Small intestine (tissue), 7 donors: ENCODE data around the gene ABCA12. TPM values are rescaled to one million over a fixed set of nuclear protein-coding genes. Genes with fewer than 3 reads are reported as not detected.

Experiments used
- DNase-seq, 2 donors: peaks; one replicate each; pipeline versions ENCODE4 v3.0.0 to v3.0.0-alpha.2; 2013
- FAIRE-seq: peaks from 2 replicates; lab custom pipeline; 2012; peaks lifted over from hg19 to GRCh38; lab: Jason Lieb, UNC
- H3K27ac ChIP-seq, 3 donors: one replicate each; pipeline ENCODE4 v1.5.1; 2013; ENCODE audit warnings: low read length in 2 of 3, mild to moderate bottlenecking in 2 of 3, control low read depth in 1 of 3, inconsistent platforms in 1 of 3, low read depth in 1 of 3, moderate library complexity in 1 of 3
- H3K27me3 ChIP-seq, 3 donors: one replicate each; pipeline ENCODE4 v1.6.1; 2013; ENCODE audit warnings: low read length in 3 of 3, inconsistent platforms in 1 of 3; ENCODE audit not compliant: control insufficient read depth in 3 of 3, insufficient read depth in 3 of 3
- H3K36me3 ChIP-seq, 3 donors: one replicate each; pipeline ENCODE4 v1.6.1; 2013; ENCODE audit warnings: low read length in 3 of 3, inconsistent platforms in 1 of 3, low read depth in 1 of 3, mild to moderate bottlenecking in 1 of 3, moderate library complexity in 1 of 3; ENCODE audit not compliant: control insufficient read depth in 3 of 3, insufficient read depth in 2 of 3
- H3K4me1 ChIP-seq, 3 donors: one replicate each; pipeline ENCODE4 v1.6.1; 2013; ENCODE audit warnings: low read length in 2 of 3, inconsistent platforms in 1 of 3, low read depth in 1 of 3, mild to moderate bottlenecking in 1 of 3, moderate library complexity in 1 of 3; ENCODE audit not compliant: control insufficient read depth in 3 of 3, insufficient read depth in 2 of 3
- H3K4me3 ChIP-seq, 3 donors: one replicate each; pipeline ENCODE4 v1.5.1; 2013; ENCODE audit warnings: low read length in 3 of 3, control low read depth in 1 of 3, inconsistent platforms in 1 of 3, low read depth in 1 of 3, mild to moderate bottlenecking in 1 of 3, moderate library complexity in 1 of 3
- H3K9me3 ChIP-seq, 2 donors: one replicate each; pipeline ENCODE4 v1.6.1; 2013; ENCODE audit warnings: low read depth in 1 of 2, low read length in 1 of 2; ENCODE audit not compliant: control insufficient read depth in 2 of 2, insufficient read depth in 1 of 2
- WGBS, 3 donors: extraction: QIAGEN DNeasy Blood & Tissue Kit; methylation state at CpG; one replicate each; pipeline ENCODE4 v1.1.7; 2013; 5-methylcytosine and 5-hydroxymethylcytosine counted together
- polyA plus RNA-seq, 4 donors: library from polyadenylated mRNA; stranded (reverse) in 3 of 4; unstranded in 1 of 4; fragments of 200-250 nt in 3 of 4; fragments of 120-200 nt in 1 of 4; gene quantifications; one replicate each; pipeline versions ENCODE4 v1.2.1 to v1.2.3, GENCODE V29; 2013
- donor health status: healthy with polysubstance abuse.
- donor health status: control.
- donor health status: control.
- donor health status: Bipolar disorder and iron deficiency.
- donor health status: healthy.

Gene ABCA12
- polyA plus RNA-seq, 4 donors = under 0.01 to 0.03 TPM; not detected in 2

DNA sequence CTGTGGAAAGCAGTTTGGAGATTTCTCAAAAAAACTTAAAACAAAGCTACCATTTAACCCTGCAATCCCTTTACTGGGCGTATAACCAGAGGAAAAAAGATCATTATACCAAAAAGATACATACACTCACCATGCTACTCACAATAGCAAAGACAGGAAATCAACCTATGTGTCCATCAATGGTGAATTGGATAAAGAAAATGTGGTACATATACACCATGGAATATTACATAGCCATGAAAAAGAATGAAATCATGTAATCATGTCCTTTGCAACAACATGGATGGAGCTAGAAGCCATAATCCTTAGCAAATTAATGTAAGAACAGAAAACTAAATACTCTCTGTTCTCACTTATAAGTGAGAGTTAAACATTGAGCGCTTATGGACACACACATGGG, 18.6 kb downstream of the ABCA12 start:
- no peak for FAIRE-seq
- whole genome bisulfite sequencing, 3 donors = 88 to 92% (median 89%) methylated on average over 2 of the region's 2 CpGs

DNA sequence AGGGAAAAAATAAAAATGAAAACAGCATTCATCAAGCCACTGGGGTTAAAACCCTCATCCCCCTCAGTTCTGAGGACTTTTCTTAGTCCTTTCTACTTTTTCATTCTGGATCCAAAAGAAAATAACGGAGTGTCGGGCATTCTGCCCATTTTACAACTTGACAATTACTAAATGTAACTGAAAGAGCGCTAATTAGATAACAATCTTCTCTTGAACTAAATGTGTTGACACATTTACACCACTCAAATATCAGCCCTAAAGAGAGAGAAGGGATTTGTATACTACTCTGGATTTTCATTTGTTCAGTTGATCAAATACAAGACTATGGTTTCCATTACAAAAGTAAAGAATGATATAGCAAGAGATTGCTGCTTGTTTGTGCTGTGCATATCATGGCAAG, 27.5 kb downstream of the ABCA12 start:
- Histone ChIP-seq H3K9me3 (no peaks in the 10 kb centered on the region), H3K36me3 (no peaks in the 10 kb centered on the region), H3K4me3 (no peak overlapping the region), H3K4me1 (no peaks in the 10 kb centered on the region), H3K27ac (no peak overlapping the region), H3K27me3 (no peaks in the 10 kb centered on the region)
- DNase-seq = no peak
- no peak for FAIRE-seq
- WGBS, 3 donors = 72 to 78% (median 78%) methylated on average over 3 of the region's 3 CpGs

More for the DNA sequence above, 18.6 kb downstream of the ABCA12 start:
- DNase-seq = no peak
- Histone ChIP-seq H3K36me3 (no peaks in the 10 kb centered on the region), H3K27ac (no peak overlapping the region), H3K9me3 (peaks cover 0 to 3% of the 10 kb centered on the region in 2 donors), H3K27me3 (no peaks in the 10 kb centered on the region), H3K4me3 (no peak overlapping the region), H3K4me1 (no peaks in the 10 kb centered on the region)

DNA sequence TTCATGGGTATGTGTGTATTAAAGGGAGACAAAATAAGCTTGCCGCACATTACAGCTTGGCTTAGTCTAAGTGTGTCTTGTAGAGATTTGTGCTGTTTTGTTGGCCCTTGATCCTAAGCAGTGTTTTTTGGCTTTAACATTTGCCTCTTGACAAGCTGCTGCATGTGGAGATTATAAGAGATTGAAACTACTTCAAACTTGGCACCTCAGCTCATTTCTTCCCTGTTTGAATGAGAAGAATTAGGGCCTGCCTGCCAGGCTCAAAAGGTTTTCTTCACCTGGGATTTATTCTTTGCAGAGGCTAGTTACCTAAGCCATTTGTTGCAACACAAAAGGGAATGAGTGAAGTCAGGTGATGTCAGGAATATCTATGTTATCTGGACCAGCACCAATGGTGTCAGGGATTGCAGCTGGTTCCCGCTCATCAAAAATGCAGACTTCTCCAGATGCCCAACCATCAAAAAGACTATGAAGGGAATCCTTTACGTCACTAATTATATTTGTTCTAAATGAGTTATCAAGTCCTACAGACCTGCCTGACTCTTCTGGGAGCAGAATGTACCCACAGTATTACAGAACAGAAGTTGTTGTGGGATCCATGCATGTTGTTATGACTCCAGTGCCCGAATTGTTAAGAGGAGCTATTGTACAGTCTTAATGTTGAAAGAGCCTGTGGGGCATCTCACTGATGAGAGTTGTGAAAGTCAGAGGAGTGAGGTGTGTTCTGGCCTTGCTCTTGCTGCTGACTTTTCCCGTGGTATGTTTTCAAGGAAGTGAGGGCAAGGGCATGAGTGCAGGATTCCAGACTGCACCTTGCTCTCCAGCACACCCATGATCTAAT, 31.0 kb downstream of the ABCA12 start:
- FAIRE-seq = no peak
- no peaks in the 10 kb centered on the region for H3K27me3 ChIP-seq
- H3K36me3 ChIP-seq = no peaks in the 10 kb centered on the region
- no peak for DNase-seq
- H3K4me3 ChIP-seq = no peak overlapping the region
- no peaks in the 10 kb centered on the region for H3K4me1 ChIP-seq
- WGBS, 3 donors = 69 to 76% (median 74%) methylated on average over 5 of the region's 5 CpGs
- H3K27ac ChIP-seq = no peak overlapping the region
- H3K9me3 ChIP-seq = no peaks in the 10 kb centered on the region

DNA sequence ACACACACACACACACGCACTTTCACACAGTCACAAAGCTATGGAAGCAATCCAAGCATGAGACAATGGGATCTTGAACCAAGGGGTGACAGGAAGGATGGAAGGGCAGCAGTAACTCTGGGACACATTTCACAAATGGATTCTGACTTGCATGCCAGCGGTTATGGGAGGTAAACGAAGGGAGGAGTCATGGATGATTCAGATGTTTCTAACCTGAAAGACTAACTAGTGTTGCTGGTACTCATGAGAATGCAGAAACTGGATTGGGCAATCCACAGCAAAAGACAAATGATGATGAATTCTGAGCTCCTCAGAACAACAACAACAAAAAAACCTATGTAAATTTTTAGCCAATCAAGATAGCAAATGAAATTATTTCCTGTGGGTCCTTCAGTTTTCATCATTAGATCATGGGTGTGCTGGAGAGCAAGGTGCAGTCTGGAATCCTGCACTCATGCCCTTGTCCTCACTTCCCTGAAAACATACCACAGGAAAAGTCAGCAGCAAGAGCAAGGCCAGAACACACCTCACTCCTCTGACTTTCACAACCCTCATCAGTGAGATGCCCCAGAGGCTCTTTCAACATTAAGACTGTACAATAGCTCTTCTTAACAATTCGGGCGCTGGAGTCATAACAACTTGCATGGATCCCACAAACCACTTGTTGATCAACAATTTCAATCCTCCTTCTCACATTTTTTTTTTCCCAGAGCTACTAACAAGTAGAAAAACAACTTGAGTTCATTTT, 32.6 kb downstream of the ABCA12 start:
- Histone ChIP-seq H3K4me1 (no peaks in the 10 kb centered on the region), H3K36me3 (no peaks in the 10 kb centered on the region), H3K27ac (no peak overlapping the region), H3K9me3 (no peaks in the 10 kb centered on the region), H3K4me3 (no peak overlapping the region), H3K27me3 (no peaks in the 10 kb centered on the region)
- 66 to 78% (median 74%) methylated on average over 5 of the region's 5 CpGs for whole genome bisulfite sequencing, 3 donors
- DNase-seq (no peak), FAIRE-seq (no peak)

DNA sequence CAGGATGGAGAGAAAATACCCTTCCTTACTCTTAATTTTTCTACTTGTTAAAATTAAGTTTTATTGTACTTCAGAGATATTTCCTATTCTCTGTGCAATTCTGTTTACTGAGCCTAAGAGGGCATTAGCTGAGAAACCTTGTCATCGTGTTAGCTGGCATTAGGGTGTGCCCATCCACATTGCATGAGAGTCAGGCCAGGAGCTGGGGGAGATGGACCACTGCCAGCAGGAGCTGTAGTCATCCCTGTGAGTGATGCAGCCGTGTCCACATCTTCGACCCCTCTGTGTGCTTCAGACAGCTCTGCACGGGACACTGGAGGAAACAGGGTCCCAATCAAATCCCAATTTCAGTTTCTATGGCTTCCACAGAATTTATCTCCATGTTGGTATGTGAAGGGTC, 34.2 kb downstream of the ABCA12 start:
- no peak overlapping the region for H3K4me3 ChIP-seq
- H3K4me1 ChIP-seq = no peaks in the 10 kb centered on the region
- H3K36me3 ChIP-seq = no peaks in the 10 kb centered on the region
- no peak overlapping the region for H3K27ac ChIP-seq
- no peaks in the 10 kb centered on the region for H3K9me3 ChIP-seq
- no peak for DNase-seq
- 70 to 79% (median 71%) methylated on average over 4 of the region's 4 CpGs for WGBS, 3 donors
- H3K27me3 ChIP-seq = no peaks in the 10 kb centered on the region
- no peak for FAIRE-seq

DNA sequence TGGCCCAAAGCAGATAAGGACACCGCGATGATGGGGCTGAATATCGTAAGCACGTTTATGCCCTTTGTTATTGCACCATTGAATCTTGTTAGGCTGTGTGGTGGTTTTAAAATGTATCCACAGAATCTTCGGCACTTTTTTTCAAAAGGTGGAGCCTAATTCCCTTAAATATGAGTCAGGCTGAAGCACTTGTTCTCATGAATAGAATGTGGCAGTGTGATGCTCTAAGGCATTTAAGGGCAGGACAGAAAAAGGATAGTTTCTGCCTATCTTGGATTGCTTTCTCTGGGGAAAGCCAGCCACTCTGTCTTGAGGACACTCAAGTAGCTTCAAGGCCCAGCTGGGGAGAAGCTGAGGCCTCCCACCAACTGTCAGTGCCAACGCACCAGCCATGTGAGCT, 39.6 kb downstream of the ABCA12 start:
- Histone ChIP-seq H3K9me3 (no peaks in the 10 kb centered on the region), H3K27ac (no peak overlapping the region), H3K36me3 (no peaks in the 10 kb centered on the region), H3K4me3 (no peak overlapping the region), H3K27me3 (peaks cover 0 to 2% (median 0%) of the 10 kb centered on the region in 3 donors), H3K4me1 (no peaks in the 10 kb centered on the region)
- no peak for FAIRE-seq
- WGBS, 3 donors = 91 to 92% (median 91%) methylated on average over 6 of the region's 6 CpGs
- DNase-seq = no peak

DNA sequence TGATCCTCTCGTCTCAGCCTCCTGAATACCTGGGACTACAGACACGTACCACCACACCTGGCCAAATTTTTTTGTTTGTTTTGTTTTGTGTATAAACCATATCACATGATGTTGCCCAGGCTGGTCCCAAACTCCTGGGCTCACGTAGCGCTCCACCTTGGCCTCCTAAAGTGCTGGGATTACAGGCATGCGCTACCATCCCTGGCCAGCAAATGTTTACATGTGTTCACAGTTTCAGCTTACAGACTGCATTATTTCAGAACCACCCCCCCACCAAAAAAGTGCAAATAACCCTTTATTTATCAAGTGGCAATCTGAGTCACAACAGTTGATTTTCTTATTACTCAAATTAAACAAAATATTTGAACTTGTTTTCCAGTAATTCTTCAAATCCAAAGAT, 54.3 kb downstream of the ABCA12 start:
- no peak for FAIRE-seq

DNA sequence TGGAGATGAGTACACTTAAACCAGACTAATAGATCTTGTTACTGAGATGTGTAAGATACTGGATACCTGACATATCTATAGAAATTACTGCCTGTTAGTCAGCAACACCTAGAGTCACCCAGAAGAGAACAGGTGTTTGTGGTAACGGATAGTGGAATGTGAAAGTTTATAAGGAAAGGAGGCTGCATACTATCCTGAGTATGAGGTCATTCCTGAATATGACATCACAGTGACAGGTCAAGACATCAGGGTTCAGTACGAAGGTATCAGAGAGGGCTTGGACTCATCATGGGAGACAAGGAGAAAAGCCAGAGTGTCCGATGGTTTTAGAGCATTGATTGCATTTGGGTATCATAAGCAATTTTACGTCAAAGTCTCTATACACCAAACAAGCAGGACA, 55.3 kb downstream of the ABCA12 start:
- no peaks in the 10 kb centered on the region for H3K27me3 ChIP-seq
- H3K9me3 ChIP-seq = no peaks in the 10 kb centered on the region
- no peak overlapping the region for H3K27ac ChIP-seq
- 79 to 88% (median 86%) methylated on average over 4 of the region's 4 CpGs for WGBS, 3 donors
- no peak for DNase-seq
- FAIRE-seq = no peak
- no peaks in the 10 kb centered on the region for H3K4me1 ChIP-seq
- no peaks in the 10 kb centered on the region for H3K36me3 ChIP-seq
- no peak overlapping the region for H3K4me3 ChIP-seq

More for the DNA sequence above, 54.3 kb downstream of the ABCA12 start:
- no peak for DNase-seq
- no peak overlapping the region for H3K27ac ChIP-seq
- no peak overlapping the region for H3K4me3 ChIP-seq
- H3K9me3 ChIP-seq = no peaks in the 10 kb centered on the region
- WGBS, 3 donors = 82 to 89% (median 85%) methylated on average over 5 of the region's 5 CpGs
- H3K4me1 ChIP-seq = no peaks in the 10 kb centered on the region
- no peaks in the 10 kb centered on the region for H3K36me3 ChIP-seq
- H3K27me3 ChIP-seq = no peaks in the 10 kb centered on the region
